GM18526 (cell line): Measurements from ENCODE around the gene PPP3CA.

Experiments
- POLR2A ChIP-seq: IDR thresholded peaks from 3 replicates; pipeline ENCODE4 v1.6.1; 2011; ENCODE audit not compliant: insufficient read length; ENCODE audit errors: extremely low read depth

PPP3CA gene

GRCh38 chr4:101306764-101307615 is 40.3 kb downstream of the PPP3CA start:
- no peak for TF ChIP-seq POLR2A

GRCh38 chr4:101306225-101306624 is 41.1 kb downstream of the PPP3CA start:
- TF ChIP-seq POLR2A, result no peak

GRCh38 chr4:101304916-101305315 is 42.4 kb downstream of the PPP3CA start:
- TF ChIP-seq POLR2A, result no peak

GRCh38 chr4:101299899-101300540 is 47.3 kb downstream of the PPP3CA start:
- no peak for TF ChIP-seq POLR2A

- no peak for TF ChIP-seq POLR2A
Measured at GRCh38 chr4:101299021-101299420, 48.3 kb downstream of the PPP3CA start.

GRCh38 chr4:101295691-101296090 is 51.6 kb downstream of the PPP3CA start:
- no peak for TF ChIP-seq POLR2A

- no peak for TF ChIP-seq POLR2A
Measured at GRCh38 chr4:101294597-101294996, 52.7 kb downstream of the PPP3CA start.

GRCh38 chr4:101292901-101293300 is 54.4 kb downstream of the PPP3CA start:
- TF ChIP-seq POLR2A, result no peak

GRCh38 chr4:101292214-101292613 is 55.1 kb downstream of the PPP3CA start:
- no peak for TF ChIP-seq POLR2A

GRCh38 chr4:101291198-101291597 is 56.1 kb downstream of the PPP3CA start:
- no peak for TF ChIP-seq POLR2A

GRCh38 chr4:101290654-101291053 is 56.7 kb downstream of the PPP3CA start:
- TF ChIP-seq POLR2A, result no peak

GRCh38 chr4:101289306-101289705 is 58.0 kb downstream of the PPP3CA start:
- TF ChIP-seq POLR2A, result no peak

- no peak for TF ChIP-seq POLR2A
Measured at GRCh38 chr4:101288365-101289145, 58.8 kb downstream of the PPP3CA start.

GRCh38 chr4:101287324-101287723 is 60.0 kb downstream of the PPP3CA start:
- TF ChIP-seq POLR2A, result no peak

GRCh38 chr4:101286663-101287062 is 60.7 kb downstream of the PPP3CA start:
- no peak for TF ChIP-seq POLR2A

- no peak for TF ChIP-seq POLR2A
Measured at GRCh38 chr4:101285985-101286384, 61.3 kb downstream of the PPP3CA start.
